HG03280 (cell line): ENCODE results near the gene KLK4.
"Not testable (repeated sequence)": the region's sequence is repeated elsewhere in the genome, so short reads cannot be mapped to it uniquely, and the experiment has no call there.

Experiments used
- ATAC-seq: cut with Tn5 transposase; IDR thresholded peaks from one replicate; pipeline ENCODE4 v1.9.1; 2021; ENCODE audit warnings: mild to moderate bottlenecking, moderate library complexity; ENCODE audit not compliant: unreplicated experiment

The KLK4 gene

GRCh38 chr19:50916069-50916468, 4.9 kb upstream of the KLK4 start:
- ATAC-seq: no peak

- no peak for ATAC-seq
Observed at GRCh38 chr19:50912727-50913716, 1.8 kb upstream of the KLK4 start.

- no peak for ATAC-seq
Observed at GRCh38 chr19:50912102-50912599, 956 bp upstream of the KLK4 start.

- ATAC-seq: no peak
Observed at GRCh38 chr19:50910722-50911121, 473 bp downstream of the KLK4 start.

GRCh38 chr19:50909240-50910070, 1.7 kb downstream of the KLK4 start:
- ATAC-seq: no peak

- ATAC-seq: no peak
Observed at GRCh38 chr19:50908336-50908735, 2.9 kb downstream of the KLK4 start.

GRCh38 chr19:50906217-50906616, 5.0 kb downstream of the KLK4 start:
- ATAC-seq: no peak

GRCh38 chr19:50902640-50903039, 8.6 kb downstream of the KLK4 start:
- no peak for ATAC-seq

GRCh38 chr19:50899569-50899968, 11.6 kb downstream of the KLK4 start:
- ATAC-seq: no peak

GRCh38 chr19:50898018-50898417, 13.2 kb downstream of the KLK4 start:
- no peak for ATAC-seq

GRCh38 chr19:50897612-50898011, 13.6 kb downstream of the KLK4 start:
- peak; percentile 3 for ATAC-seq

- ATAC-seq: peak; percentile 28
Observed at GRCh38 chr19:50897191-50897607, 14.0 kb downstream of the KLK4 start.

GRCh38 chr19:50896591-50897190, 14.5 kb downstream of the KLK4 start:
- ATAC-seq: peak; percentile 82

GRCh38 chr19:50896089-50896590, 15.1 kb downstream of the KLK4 start:
- not testable (repeated sequence) for ATAC-seq

GRCh38 chr19:50894478-50895356, 16.5 kb downstream of the KLK4 start:
- ATAC-seq: no peak

- ATAC-seq: no peak
Observed at GRCh38 chr19:50893047-50893736, 18.0 kb downstream of the KLK4 start.

- ATAC-seq: no peak
Observed at GRCh38 chr19:50891253-50891625, 20.0 kb downstream of the KLK4 start.

GRCh38 chr19:50890422-50891252, 20.6 kb downstream of the KLK4 start:
- ATAC-seq: no peak
